HCT116 (cell line): Measurements from ENCODE around the gene LMTK3. TPM values are rescaled to one million over a fixed set of nuclear protein-coding genes. Genes with fewer than 3 reads are reported as not detected.

Experiments
- ATAC-seq: fragments of 200-7000 bp; cut with Tn5 transposase; 2 replicates; pipeline ENCODE4 v1.9.1; 2020; ENCODE audit warnings: mild to moderate bottlenecking, moderate library complexity
- BruUV-seq: library from RNA; stranded (reverse); fragments of 400-500 nt; replicated peaks from 2 replicates; lab custom pipeline; 2021; lab: Mats Ljungman, UMichigan
- CTCF ChIA-PET: fragments of 300-600 bp; sonication (Branson Sonifier 250); formaldehyde crosslinking; loops from one replicate; lab custom pipeline; 2021; ENCODE audit warnings: antibody characterized with exemption; lab: Charles Lee
- POLR2A ChIA-PET: fragments of 300-600, 350-600 bp; sonication (Branson Sonifier 250); formaldehyde crosslinking; loops from one replicate; lab custom pipeline; 2021; ENCODE audit warnings: antibody characterized with exemption; lab: Charles Lee
- RAD21 ChIA-PET, 2 experiments: fragments of 300-600 bp; sonication (Branson Sonifier 250); formaldehyde crosslinking; loops; one replicate each; lab custom pipeline; 2023; ENCODE audit warnings: low total read pairs in 2 of 2; ENCODE audit not compliant: uncharacterized antibody in 2 of 2, unreplicated experiment in 2 of 2, low non-redundant PET in 1 of 2; lab: Charles Lee
- DNase-seq: peaks from one replicate; pipeline ENCODE4 v3.0.0-alpha.2; 2010; ENCODE audit warnings: low read depth, low spot score
- H2AFZ ChIP-seq: fragments of 200-600 bp; shearing (Covaris generic), sonication (generic); 2 replicates; pipeline ENCODE4 v1.6.1; 2017; ENCODE audit warnings: low read depth, mixed run types, mixed read lengths, antibody characterized with exemption, low read length; ENCODE audit not compliant: poor library complexity, severe bottlenecking
- H3K27ac ChIP-seq: 2 replicates; pipeline ENCODE4 v1.5.1; 2012; ENCODE audit warnings: low read depth, low read length
- H3K27me3 ChIP-seq: fragments of 200-600 bp; sonication (generic); 2 replicates; pipeline ENCODE4 v1.6.1; 2016; ENCODE audit warnings: mixed run types, low read length, mixed read lengths; ENCODE audit not compliant: insufficient read depth
- H3K36me3 ChIP-seq, 2 experiments: fragments of 200-500 bp in 1 of 2; fragments of 200-600 bp in 1 of 2; sonication (Bioruptor generic) in 1 of 2; sonication (generic) in 1 of 2; 2 replicates each; pipeline versions ENCODE4 v1.5.1 to v1.6.1; 2014 to 2016; ENCODE audit warnings: low read length in 2 of 2, inconsistent platforms in 1 of 2, mixed read lengths in 1 of 2, mixed run types in 1 of 2; ENCODE audit not compliant: insufficient read depth in 2 of 2, control insufficient read depth in 1 of 2
- H3K4me1 ChIP-seq, 2 experiments: fragments of 200-600 bp in 1 of 2; sonication (generic) in 1 of 2; 2 replicates each; pipeline versions ENCODE4 v1.5.1 to v1.6.1; 2012 to 2017; ENCODE audit warnings: low read length in 2 of 2, inconsistent platforms in 1 of 2, mild to moderate bottlenecking in 1 of 2, mixed read lengths in 1 of 2, mixed run types in 1 of 2, moderate library complexity in 1 of 2; ENCODE audit not compliant: insufficient read depth in 2 of 2, control insufficient read depth in 1 of 2
- H3K4me2 ChIP-seq: fragments of 200-600 bp; sonication (generic); 2 replicates; pipeline ENCODE4 v1.6.1; 2017; ENCODE audit warnings: mixed run types, low read length, mixed read lengths
- H3K4me3 ChIP-seq, 2 experiments: fragments of 200-600 bp in 1 of 2; sonication (generic) in 1 of 2; replicated peaks in 1 of 2; 2 replicates each; pipeline ENCODE4 v1.5.1; 2011 to 2016; ENCODE audit warnings: low read length in 2 of 2, control low read depth in 1 of 2, low read depth in 1 of 2, mild to moderate bottlenecking in 1 of 2, mixed read lengths in 1 of 2, mixed run types in 1 of 2
- H3K79me2 ChIP-seq: fragments of 200-600 bp; sonication (generic); 2 replicates; pipeline ENCODE4 v1.6.1; 2017; ENCODE audit warnings: mild to moderate bottlenecking, mixed run types, low read length, moderate library complexity, mixed read lengths; ENCODE audit not compliant: insufficient read depth
- H3K9ac ChIP-seq: fragments of 200-600 bp; sonication (generic); 2 replicates; pipeline ENCODE4 v1.6.1; 2016; ENCODE audit warnings: low read length, mixed read lengths
- H3K9me2 ChIP-seq: fragments of 200-600 bp; sonication (generic), shearing (Covaris generic); 2 replicates; pipeline ENCODE4 v1.6.1; 2017; ENCODE audit warnings: mixed run types, mild to moderate bottlenecking, moderate library complexity; ENCODE audit not compliant: insufficient read depth
- H3K9me3 ChIP-seq, 2 experiments: fragments of 200-500 bp in 1 of 2; fragments of 200-600 bp in 1 of 2; sonication (Bioruptor generic) in 1 of 2; sonication (generic) in 1 of 2; 2 replicates each; pipeline ENCODE4 v1.6.1; 2014 to 2017; ENCODE audit warnings: low read length in 2 of 2, mixed read lengths in 2 of 2, inconsistent platforms in 1 of 2, low read depth in 1 of 2, mild to moderate bottlenecking in 1 of 2, mixed run types in 1 of 2, moderate library complexity in 1 of 2; ENCODE audit not compliant: control insufficient read depth in 1 of 2, insufficient read depth in 1 of 2
- H4K20me1 ChIP-seq: fragments of 200-600 bp; sonication (generic), shearing (Covaris generic); 2 replicates; pipeline ENCODE4 v1.6.1; 2017; ENCODE audit warnings: mixed run types, mild to moderate bottlenecking, moderate library complexity; ENCODE audit not compliant: insufficient read depth
- ATF3 ChIP-seq: IDR thresholded peaks from 2 replicates; pipeline ENCODE4 v1.6.1; 2012
- CBX3 ChIP-seq: IDR thresholded peaks from 2 replicates; pipeline ENCODE4 v1.6.1; 2012; ENCODE audit warnings: low read depth
- CTCF ChIP-seq, 3 experiments: fragments of 200-600 bp in 1 of 3; sonication (generic) in 1 of 3; IDR thresholded peaks in 2 of 3; conservative IDR thresholded peaks in 1 of 3; 2 replicates each; pipeline ENCODE4 v1.5.1; 2012 to 2017; ENCODE audit warnings: low read depth in 2 of 3, low read length in 2 of 3, antibody characterized with exemption in 1 of 3, borderline replicate concordance in 1 of 3, control low read depth in 1 of 3, mild to moderate bottlenecking in 1 of 3, mixed read lengths in 1 of 3, mixed run types in 1 of 3, moderate library complexity in 1 of 3; ENCODE audit not compliant: insufficient read depth in 1 of 3
- EGR1 ChIP-seq: IDR thresholded peaks from 2 replicates; pipeline ENCODE4 v1.6.1; 2012; ENCODE audit warnings: low read depth
- ELF1 ChIP-seq: IDR thresholded peaks from 2 replicates; pipeline ENCODE4 v1.6.1; 2012; ENCODE audit warnings: low read depth, borderline replicate concordance
- EZH2 ChIP-seq: fragments of 200-600 bp; sonication (generic); IDR thresholded peaks from 2 replicates; pipeline ENCODE4 v1.6.1; 2017; ENCODE audit warnings: antibody characterized with exemption, mixed run types
- EZH2phosphoT487 ChIP-seq: fragments of 200-600 bp; IDR thresholded peaks from 2 replicates; pipeline ENCODE4 v1.6.1; 2018; ENCODE audit warnings: antibody characterized with exemption, borderline replicate concordance
- FOSL1 ChIP-seq: IDR thresholded peaks from 2 replicates; pipeline ENCODE4 v1.6.1; 2012; ENCODE audit warnings: low read depth
- MAX ChIP-seq: IDR thresholded peaks from 2 replicates; pipeline ENCODE4 v1.6.1; 2012
- POLR2AphosphoS5 ChIP-seq: IDR thresholded peaks from 2 replicates; pipeline ENCODE4 v1.6.1; 2011; ENCODE audit warnings: mild to moderate bottlenecking, low read depth, low read length, moderate library complexity
- ZBTB33 ChIP-seq: IDR thresholded peaks from 2 replicates; pipeline ENCODE4 v1.6.1; 2011; ENCODE audit warnings: mild to moderate bottlenecking, low read length, moderate library complexity; ENCODE audit not compliant: insufficient replicate concordance; ENCODE audit errors: extremely low read depth
- intact Hi-C: fragments of 100-400 bp; cut with micrococcal nuclease; formaldehyde crosslinking; loops from 2 replicates; pipeline ENCODE4 v1.10.0; 2022
- total RNA-seq: library from RNA; stranded (reverse); gene quantifications from one replicate; pipeline ENCODE4 v1.2.1, GENCODE V29; 2021; ENCODE audit not compliant: unreplicated experiment

The LMTK3 gene
- total RNA-seq, 1 experiment from 2014 or later, result 19.9 TPM

GRCh38 chr19:48530770-48531169, 19.1 kb upstream of the LMTK3 start:
- no peaks in the 10 kb centered on the region for H3K4me1 ChIP-seq
- no peak overlapping the region for H3K4me2 ChIP-seq
- peaks cover 0 to 9% of the 10 kb centered on the region in 2 experiments; a peak in 1 of 4 replicates for H3K9me3 ChIP-seq
- ChIA-PET RAD21 (no interaction called here), POLR2A (no interaction called here), CTCF (interaction anchor here (1.2 kb wide), 1 partner anchor 25 kb away, joined by 3 read pairs; no protein-coding TSS in a partner anchor)
- H3K79me2 ChIP-seq, result no peaks in the 10 kb centered on the region
- intact Hi-C loops, result no loop called here
- TF ChIP-seq EGR1, result no peak
- no peak for TF ChIP-seq ZBTB33
- no peak for TF ChIP-seq ATF3
- no peak for TF ChIP-seq MAX
- TF ChIP-seq EZH2phosphoT487, result no peak
- TF ChIP-seq POLR2AphosphoS5, result no peak
- no peak for TF ChIP-seq CTCF (IDR thresholded peaks at IDR 0.05 in 2 of 3, conservative IDR thresholded peaks at IDR 0.05 in 1 of 3; ENCODE audit: borderline replicate concordance in 1 of 3, insufficient read depth in 1 of 3, low read depth in 2 of 3, low read length in 2 of 3)
- no peak for TF ChIP-seq EZH2
- TF ChIP-seq CBX3, result no peak
- no peak for TF ChIP-seq FOSL1
- TF ChIP-seq ELF1, result no peak
- H3K27me3 ChIP-seq, result no peaks in the 10 kb centered on the region
- H4K20me1 ChIP-seq, result no peaks in the 10 kb centered on the region
- no peaks in the 10 kb centered on the region for H3K9me2 ChIP-seq
- DNase-seq (no peak), ATAC-seq (no peak)
- H3K4me3 ChIP-seq, result no peak overlapping the region
- H2AFZ ChIP-seq, result no peak overlapping the region
- H3K27ac ChIP-seq, result no peak overlapping the region
- no peak overlapping the region for H3K9ac ChIP-seq
- no peaks in the 10 kb centered on the region for H3K36me3 ChIP-seq
- no TSS peak for BruUV-seq
